Activated CD4-positive, alpha-beta T cell treated with anti-CD3 and anti-CD28 coated beads, Interleukin-2, amount 10 ng/mL, durations not matched to agents 7 days and 5 days (primary cell): ENCODE measurements around the gene UBN1. TPM values are rescaled to one million over a fixed set of nuclear protein-coding genes. Genes with fewer than 3 reads are reported as not detected.

Experiments used
- CTCF ChIA-PET: fragments of 350-600 bp; sonication (Branson Sonifier 250); formaldehyde crosslinking; loops from one replicate; lab custom pipeline; 2021; ENCODE audit warnings: antibody characterized with exemption; lab: Charles Lee
- POLR2A ChIA-PET: fragments of 350-600 bp; sonication (Branson Sonifier 250); formaldehyde crosslinking; loops from one replicate; lab custom pipeline; 2021; ENCODE audit warnings: antibody characterized with exemption; lab: Charles Lee
- DNase-seq: peaks from one replicate; pipeline ENCODE4 v3.0.0-alpha.2; 2020
- H3K27ac Mint-ChIP-seq: one replicate; pipeline ENCODE4 v1.8.0; 2021; ENCODE audit warnings: mild to moderate bottlenecking, moderate library complexity, mixed read lengths
- H3K27me3 Mint-ChIP-seq: one replicate; pipeline ENCODE4 v1.8.0; 2021; ENCODE audit warnings: mixed read lengths
- H3K36me3 Mint-ChIP-seq: one replicate; pipeline ENCODE4 v1.8.0; 2021; ENCODE audit warnings: low read depth, mixed read lengths
- H3K4me1 Mint-ChIP-seq: one replicate; pipeline ENCODE4 v1.8.0; 2021; ENCODE audit warnings: mixed read lengths
- H3K4me3 Mint-ChIP-seq: one replicate; pipeline ENCODE4 v1.8.0; 2021; ENCODE audit warnings: mild to moderate bottlenecking, moderate library complexity, mixed read lengths
- H3K9me3 Mint-ChIP-seq: one replicate; pipeline ENCODE4 v1.8.0; 2021; ENCODE audit warnings: mixed read lengths
- total RNA-seq, 2 experiments: library from RNA; stranded (reverse); gene quantifications; one replicate each; pipeline ENCODE4 v1.2.3, GENCODE V29; 2021

The UBN1 gene
- total RNA-seq, 2 experiments from 2014 or later, result 38.2 to 38.3 TPM

- CTCF ChIA-PET, result no interaction called here
- no peak overlapping the region for H3K4me3 Mint-ChIP-seq
- H3K36me3 Mint-ChIP-seq, result no peaks in the 10 kb centered on the region
- no peaks in the 10 kb centered on the region for H3K9me3 Mint-ChIP-seq
- no peak overlapping the region for H3K27ac Mint-ChIP-seq
- POLR2A ChIA-PET, result no interaction called here
- no peaks in the 10 kb centered on the region for H3K4me1 Mint-ChIP-seq
- peaks cover 2% of the 10 kb centered on the region for H3K27me3 Mint-ChIP-seq
- no peak for DNase-seq
These were observed 64.7 kb downstream of the UBN1 start for GRCh38 chr16:4911970-4912386.

- Mint-ChIP-seq H3K36me3 (no peaks in the 10 kb centered on the region), H3K4me1 (no peaks in the 10 kb centered on the region), H3K27ac (no peak overlapping the region), H3K9me3 (no peaks in the 10 kb centered on the region), H3K4me3 (no peak overlapping the region), H3K27me3 (no peaks in the 10 kb centered on the region)
- DNase-seq, result no peak
- ChIA-PET CTCF (no interaction called here), POLR2A (no interaction called here)
These were observed 66.0 kb downstream of the UBN1 start for GRCh38 chr16:4913130-4913773.

GRCh38 chr16:4913774-4914525 lies 66.7 kb downstream of the UBN1 start:
- CTCF ChIA-PET, result no interaction called here

GRCh38 chr16:4914528-4915225 lies 67.4 kb downstream of the UBN1 start:
- Mint-ChIP-seq H3K4me1 (no peaks in the 10 kb centered on the region), H3K4me3 (no peak overlapping the region), H3K27me3 (no peaks in the 10 kb centered on the region), H3K36me3 (no peaks in the 10 kb centered on the region), H3K27ac (no peak overlapping the region), H3K9me3 (no peaks in the 10 kb centered on the region)
- POLR2A ChIA-PET, result no interaction called here
- no peak for DNase-seq
- CTCF ChIA-PET, result no interaction called here

More at GRCh38 chr16:4913774-4914525, 66.7 kb downstream of the UBN1 start:
- POLR2A ChIA-PET, result interaction anchor here (0.6 kb wide), 1 partner anchor 64 kb away, joined by 12 read pairs; no protein-coding TSS in a partner anchor
- DNase-seq, result no peak
- Mint-ChIP-seq H3K27me3 (no peaks in the 10 kb centered on the region), H3K36me3 (no peaks in the 10 kb centered on the region), H3K27ac (no peak overlapping the region), H3K4me3 (no peak overlapping the region), H3K4me1 (no peaks in the 10 kb centered on the region), H3K9me3 (no peaks in the 10 kb centered on the region)

GRCh38 chr16:4915226-4915761 lies 68.0 kb downstream of the UBN1 start:
- Mint-ChIP-seq H3K9me3 (no peaks in the 10 kb centered on the region), H3K36me3 (no peaks in the 10 kb centered on the region), H3K27ac (no peak overlapping the region), H3K4me3 (no peak overlapping the region), H3K27me3 (no peaks in the 10 kb centered on the region), H3K4me1 (no peaks in the 10 kb centered on the region)
- ChIA-PET CTCF (no interaction called here), POLR2A (no interaction called here)
- DNase-seq, result no peak

GRCh38 chr16:4917117-4917516 lies 69.8 kb downstream of the UBN1 start:
- H3K27ac Mint-ChIP-seq, result no peak overlapping the region
- ChIA-PET CTCF (no interaction called here), POLR2A (interaction anchor here (0.6 kb wide), 1 partner anchor 60 kb away, joined by 5 read pairs; no protein-coding TSS in a partner anchor)
- no peaks in the 10 kb centered on the region for H3K4me1 Mint-ChIP-seq
- no peaks in the 10 kb centered on the region for H3K27me3 Mint-ChIP-seq
- H3K9me3 Mint-ChIP-seq, result no peaks in the 10 kb centered on the region
- DNase-seq, result no peak
- H3K36me3 Mint-ChIP-seq, result no peaks in the 10 kb centered on the region
- no peak overlapping the region for H3K4me3 Mint-ChIP-seq

- DNase-seq, result no peak
- Mint-ChIP-seq H3K4me3 (no peak overlapping the region), H3K27me3 (no peaks in the 10 kb centered on the region), H3K9me3 (no peaks in the 10 kb centered on the region), H3K36me3 (no peaks in the 10 kb centered on the region), H3K4me1 (no peaks in the 10 kb centered on the region), H3K27ac (no peak overlapping the region)
- POLR2A ChIA-PET, result no interaction called here
- CTCF ChIA-PET, result interaction anchor here (0.6 kb wide), 1 partner anchor 411 kb away, joined by 3 read pairs; no protein-coding TSS in a partner anchor
These were observed 71.5 kb downstream of the UBN1 start for GRCh38 chr16:4918781-4919251.

- H3K4me3 Mint-ChIP-seq, result no peak overlapping the region
- no peak for DNase-seq
- H3K9me3 Mint-ChIP-seq, result peaks cover 3% of the 10 kb centered on the region
- H3K27me3 Mint-ChIP-seq, result no peaks in the 10 kb centered on the region
- CTCF ChIA-PET, result no interaction called here
- H3K4me1 Mint-ChIP-seq, result no peaks in the 10 kb centered on the region
- H3K27ac Mint-ChIP-seq, result no peak overlapping the region
- H3K36me3 Mint-ChIP-seq, result no peaks in the 10 kb centered on the region
- POLR2A ChIA-PET, result no interaction called here
These were observed 73.5 kb downstream of the UBN1 start for GRCh38 chr16:4920826-4921225.

GRCh38 chr16:4922721-4923342 lies 75.6 kb downstream of the UBN1 start:
- no peak overlapping the region for H3K27ac Mint-ChIP-seq
- no peaks in the 10 kb centered on the region for H3K4me1 Mint-ChIP-seq
- no peak for DNase-seq
- ChIA-PET POLR2A (no interaction called here), CTCF (no interaction called here)
- peaks cover 12% of the 10 kb centered on the region for H3K9me3 Mint-ChIP-seq
- H3K27me3 Mint-ChIP-seq, result no peaks in the 10 kb centered on the region
- peaks cover 2% of the 10 kb centered on the region for H3K36me3 Mint-ChIP-seq
- H3K4me3 Mint-ChIP-seq, result no peak overlapping the region

- Mint-ChIP-seq H3K9me3 (peaks cover 12% of the 10 kb centered on the region), H3K36me3 (peaks cover 2% of the 10 kb centered on the region), H3K4me3 (no peak overlapping the region), H3K27me3 (no peaks in the 10 kb centered on the region), H3K4me1 (no peaks in the 10 kb centered on the region), H3K27ac (no peak overlapping the region)
- POLR2A ChIA-PET, result no interaction called here
- DNase-seq, result no peak
- CTCF ChIA-PET, result no interaction called here
These were observed 76.6 kb downstream of the UBN1 start for GRCh38 chr16:4923853-4924252.

GRCh38 chr16:4924593-4925292 lies 77.5 kb downstream of the UBN1 start:
- Mint-ChIP-seq H3K4me3 (no peak overlapping the region), H3K4me1 (no peaks in the 10 kb centered on the region), H3K36me3 (peaks cover 2% of the 10 kb centered on the region), H3K27ac (no peak overlapping the region), H3K9me3 (peaks cover 12% of the 10 kb centered on the region), H3K27me3 (no peaks in the 10 kb centered on the region)
- ChIA-PET POLR2A (no interaction called here), CTCF (no interaction called here)
- DNase-seq, result no peak

- Mint-ChIP-seq H3K27me3 (no peaks in the 10 kb centered on the region), H3K4me1 (no peaks in the 10 kb centered on the region), H3K27ac (no peak overlapping the region), H3K36me3 (peaks cover 2% of the 10 kb centered on the region), H3K9me3 (peaks cover 12% of the 10 kb centered on the region), H3K4me3 (no peak overlapping the region)
- no peak for DNase-seq
- ChIA-PET CTCF (no interaction called here), POLR2A (no interaction called here)
These were observed 78.0 kb downstream of the UBN1 start for GRCh38 chr16:4925293-4925607.
